GM12865 (cell line): Measurements from ENCODE around the gene RPAP3.

Experiments used
- DNase-seq: peaks from one replicate; pipeline ENCODE4 v3.0.0; 2010; ENCODE audit warnings: low read depth
- H3K4me3 ChIP-seq: 2 replicates; pipeline ENCODE4 v1.5.1; 2011; ENCODE audit warnings: mild to moderate bottlenecking, low read depth, low read length, control low read depth
- CTCF ChIP-seq: IDR thresholded peaks from 2 replicates; pipeline ENCODE4 v1.5.1; 2011; ENCODE audit warnings: low read length, control low read depth, low read depth, inconsistent platforms; ENCODE audit not compliant: insufficient read depth; ENCODE audit errors: missing control alignments

The RPAP3 gene

DNA sequence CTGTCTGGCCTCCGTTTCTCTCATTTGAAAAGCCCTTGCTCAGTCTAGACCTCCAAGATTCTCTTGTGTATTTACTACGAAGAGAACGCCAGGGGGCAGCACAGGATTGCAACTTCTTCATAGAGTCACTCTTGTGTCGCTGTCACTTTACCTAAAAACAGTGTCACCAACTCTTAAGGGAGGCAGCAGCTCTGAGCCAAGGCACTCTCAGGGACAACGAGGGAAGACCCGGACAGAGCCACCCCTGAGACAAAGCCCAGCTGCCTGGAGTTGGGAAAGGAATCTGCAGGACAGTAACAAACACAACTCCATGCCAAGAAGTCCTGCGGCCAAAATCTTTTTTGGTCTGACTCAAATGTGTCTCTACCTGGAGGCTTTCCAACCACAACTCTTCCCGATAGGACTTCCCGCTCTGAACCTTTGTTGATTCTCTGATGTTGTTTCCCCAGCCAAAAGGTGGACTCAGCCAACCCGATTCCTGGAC, 9.6 kb upstream of the RPAP3 start:
- peak; percentile 90 for DNase-seq
- TF ChIP-seq CTCF: peak; percentile 75
- no peak overlapping the region for H3K4me3 ChIP-seq

DNA sequence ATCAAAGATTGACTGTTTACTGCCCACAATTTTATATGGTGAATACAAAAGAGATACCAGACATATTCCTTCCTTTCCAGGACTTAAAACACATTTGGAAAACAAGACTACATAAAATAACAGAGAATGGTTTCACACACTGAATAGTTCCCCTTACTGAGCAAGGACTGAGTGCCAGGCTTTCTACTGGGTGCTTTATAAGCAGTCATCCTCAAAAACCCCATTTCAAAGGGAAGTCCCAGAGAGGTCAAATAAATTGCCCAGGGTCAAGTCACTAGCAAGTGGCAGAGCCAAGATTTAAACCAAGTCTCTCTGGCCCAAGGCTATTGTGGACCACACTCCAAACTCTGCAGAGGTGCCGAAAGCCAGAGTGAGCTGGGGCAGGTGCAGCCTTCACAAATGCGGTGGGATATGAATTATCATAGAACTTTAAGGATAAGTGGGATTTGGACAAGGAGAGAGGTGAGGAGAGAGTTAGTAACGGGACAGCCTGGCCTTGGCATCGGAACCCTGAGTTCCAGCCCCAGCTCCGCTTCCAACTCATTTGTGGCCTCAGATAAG, 9.1 kb upstream of the RPAP3 start:
- DNase-seq: no peak
- no peak overlapping the region for H3K4me3 ChIP-seq
- no peak for TF ChIP-seq CTCF

DNA sequence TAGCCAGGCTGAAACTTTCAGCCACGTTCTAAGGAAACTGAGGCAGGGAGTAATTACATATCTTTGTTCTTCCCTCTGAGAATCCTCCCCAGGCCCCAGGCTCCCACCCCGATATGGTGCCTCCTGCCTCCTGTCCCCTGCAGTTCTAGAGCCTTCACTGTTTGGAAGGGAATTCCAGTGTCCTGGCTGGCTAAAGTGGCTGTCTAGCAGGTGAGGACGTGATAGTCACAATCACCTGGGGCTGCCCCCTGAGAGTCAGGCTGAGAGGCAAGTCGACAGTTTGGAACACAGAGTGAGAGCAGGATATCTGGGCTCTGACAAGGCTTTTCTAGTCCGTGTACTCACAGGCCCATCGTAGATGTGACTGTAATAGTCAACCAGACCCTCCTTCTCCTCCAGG, 6.3 kb upstream of the RPAP3 start:
- DNase-seq: no peak
- no peak for TF ChIP-seq CTCF
- no peak overlapping the region for H3K4me3 ChIP-seq

DNA sequence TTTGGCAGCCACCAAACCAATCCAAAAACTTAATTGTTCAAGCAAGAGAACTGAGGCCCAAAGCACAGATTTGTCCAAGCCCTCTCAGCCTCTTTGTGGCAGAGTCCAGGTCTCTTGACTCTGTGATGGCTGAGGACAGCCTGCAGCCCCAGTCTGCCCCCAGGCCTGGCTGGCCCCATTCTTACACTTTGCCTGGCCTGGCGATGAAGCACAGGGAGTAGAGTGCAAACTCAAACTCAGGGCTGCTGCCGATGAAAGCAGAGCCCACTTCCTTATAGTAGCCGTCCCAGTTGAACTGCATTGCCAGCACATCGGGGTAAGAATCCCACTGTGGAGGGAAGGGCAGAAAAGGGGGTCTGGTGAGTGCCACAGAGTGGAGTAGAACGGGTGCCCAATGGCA, 5.6 kb upstream of the RPAP3 start:
- no peak for DNase-seq
- no peak for TF ChIP-seq CTCF
- no peak overlapping the region for H3K4me3 ChIP-seq

GRCh38 chr12:47710278-47710677, 4.4 kb upstream of the RPAP3 start:
- no peak for TF ChIP-seq CTCF
- no peak for DNase-seq
- no peak overlapping the region for H3K4me3 ChIP-seq

DNA sequence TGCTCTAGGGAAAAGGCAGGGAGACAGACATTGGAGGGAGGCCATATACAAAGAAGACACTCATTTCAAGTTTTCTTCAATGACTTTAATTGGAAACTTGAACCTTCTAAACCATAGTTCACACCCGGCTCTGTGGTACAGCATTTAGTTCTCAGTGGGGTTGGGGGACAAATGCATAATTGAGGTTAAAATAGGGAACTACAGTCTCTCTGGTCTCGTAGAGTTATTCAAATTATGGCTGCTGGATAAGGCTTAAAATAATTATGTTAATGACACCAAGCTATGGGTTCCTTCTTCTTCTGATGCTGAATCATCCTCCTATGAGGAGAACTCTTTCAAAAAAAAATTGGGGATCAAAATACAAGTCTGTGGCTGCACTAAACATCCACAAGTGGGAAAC, 3.8 kb upstream of the RPAP3 start:
- no peak for DNase-seq
- no peak for TF ChIP-seq CTCF
- no peak overlapping the region for H3K4me3 ChIP-seq

DNA sequence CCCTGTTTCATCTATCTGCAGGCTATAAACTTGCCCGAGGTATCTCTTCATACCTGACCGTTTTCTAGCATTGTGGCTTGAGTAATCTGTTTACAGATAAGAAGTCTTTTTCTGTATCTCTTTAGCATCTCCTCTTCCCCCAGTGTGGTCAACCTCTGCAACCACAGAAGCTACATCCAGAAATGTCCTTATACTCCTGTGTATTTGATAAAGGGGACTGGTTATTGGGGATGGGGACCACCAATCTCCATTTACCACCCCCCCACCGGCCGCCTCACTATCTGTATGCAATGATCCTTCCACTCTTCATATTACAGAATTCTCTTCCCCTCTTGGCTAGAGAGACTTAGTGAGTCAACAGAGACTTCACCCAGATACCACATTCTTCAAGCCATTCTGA, 3.4 kb upstream of the RPAP3 start:
- no peak for TF ChIP-seq CTCF
- H3K4me3 ChIP-seq: no peak overlapping the region
- no peak for DNase-seq
